ENCODE results near the gene CPNE5. TPM values are rescaled to one million over a fixed set of nuclear protein-coding genes. Genes with fewer than 3 reads are reported as not detected.

CPNE5 gene
- total RNA-seq, 2 experiments from 2014 or later, result 4.0 TPM

DNA sequence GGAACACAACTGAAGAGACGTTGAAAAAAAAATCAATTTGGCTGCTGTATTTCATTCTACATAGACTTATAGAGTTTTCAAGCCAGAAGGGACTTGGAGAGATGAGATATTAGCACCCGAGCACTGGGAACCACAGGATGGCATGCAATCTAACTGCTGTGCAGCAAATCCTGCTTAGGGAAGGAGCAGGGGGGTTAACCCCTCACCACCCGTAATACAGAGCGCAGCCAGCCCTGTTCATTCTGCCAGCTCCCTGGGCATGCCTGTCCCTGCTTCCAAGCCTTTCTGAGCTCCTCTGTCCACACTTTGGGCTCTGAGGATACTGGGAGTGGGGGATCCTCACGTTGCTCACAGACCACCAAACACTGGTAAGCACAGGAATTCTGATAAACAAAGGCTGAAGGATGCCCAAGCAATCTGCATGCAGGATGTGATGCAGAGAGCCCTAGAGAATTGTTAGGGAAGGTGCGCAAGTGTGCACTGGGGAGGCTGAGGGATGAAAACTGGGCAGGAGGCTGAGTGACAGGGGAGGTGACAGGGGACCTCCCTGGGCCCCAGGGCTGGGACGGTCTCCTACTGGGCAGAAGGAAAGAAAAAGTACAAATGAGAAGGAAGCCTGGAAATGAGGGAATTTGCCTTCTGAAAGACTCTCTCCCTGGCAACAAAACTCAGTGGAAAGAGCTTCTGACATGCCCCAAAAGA, 34.0 kb downstream of the CPNE5 start:
- H3K27ac Mint-ChIP-seq, result no peak overlapping the region
- H3K4me3 Mint-ChIP-seq, result no peak overlapping the region
- H3K4me1 Mint-ChIP-seq, result no peaks in the 10 kb centered on the region
- peaks cover 32% of the 10 kb centered on the region for H3K27me3 Mint-ChIP-seq
- H3K9me3 Mint-ChIP-seq, result no peaks in the 10 kb centered on the region
- no peak for DNase-seq
- POLR2A ChIA-PET, result no interaction called here
- CTCF ChIA-PET, result interaction anchor here (1.4 kb wide), 1 partner anchor 46 kb away, joined by 3 read pairs; no protein-coding TSS in a partner anchor
- no peaks in the 10 kb centered on the region for H3K36me3 Mint-ChIP-seq (ENCODE audit: low read depth)

DNA sequence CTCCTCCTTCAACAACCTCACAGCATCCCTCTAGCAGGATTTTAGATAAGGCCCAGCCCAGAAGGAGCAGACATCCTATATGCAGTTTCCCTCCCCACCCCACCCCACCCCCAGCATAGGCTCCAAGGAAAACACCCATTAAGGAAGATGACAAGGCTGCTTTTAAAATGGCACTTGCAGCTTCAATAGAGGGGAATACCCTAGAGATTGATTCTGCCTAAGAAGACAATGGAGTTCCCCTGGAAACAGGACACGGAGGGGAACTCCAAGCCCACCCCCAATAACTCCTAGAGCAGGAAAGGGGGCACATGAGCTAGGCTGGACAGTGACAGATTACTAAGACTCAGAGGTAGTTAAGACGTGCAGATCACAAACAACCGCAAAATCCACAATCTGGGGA, 34.7 kb downstream of the CPNE5 start:
- DNase-seq, result no peak
- peaks cover 35% of the 10 kb centered on the region for H3K27me3 Mint-ChIP-seq
- H3K27ac Mint-ChIP-seq, result no peak overlapping the region
- H3K9me3 Mint-ChIP-seq, result no peaks in the 10 kb centered on the region
- POLR2A ChIA-PET, result no interaction called here
- H3K4me3 Mint-ChIP-seq, result no peak overlapping the region
- CTCF ChIA-PET, result no interaction called here
- H3K36me3 Mint-ChIP-seq (ENCODE audit: low read depth), result no peaks in the 10 kb centered on the region
- H3K4me1 Mint-ChIP-seq, result no peaks in the 10 kb centered on the region

DNA sequence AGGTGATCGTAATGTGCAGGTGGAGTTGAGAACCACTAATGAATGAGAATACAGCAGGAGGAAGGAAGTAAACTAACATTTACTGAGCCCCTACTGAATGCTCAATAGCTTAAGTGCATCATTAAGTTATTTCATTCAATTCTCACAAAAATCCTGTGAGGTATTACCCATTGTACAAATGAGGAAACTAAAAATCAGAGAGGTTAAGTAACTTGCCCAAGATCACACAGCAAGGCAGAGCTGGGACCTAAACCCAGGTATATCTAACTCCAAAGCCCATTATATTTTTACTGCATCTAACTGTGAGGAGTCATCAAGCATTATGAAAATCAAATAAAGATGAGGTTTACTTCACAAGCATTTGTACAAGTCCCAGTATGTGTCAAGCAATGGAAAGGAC, 35.3 kb downstream of the CPNE5 start:
- ChIA-PET POLR2A (no interaction called here), CTCF (no interaction called here)
- Mint-ChIP-seq H3K27me3 (peaks cover 33% of the 10 kb centered on the region), H3K36me3 (ENCODE audit: low read depth) (no peaks in the 10 kb centered on the region), H3K9me3 (no peaks in the 10 kb centered on the region), H3K27ac (no peak overlapping the region), H3K4me3 (no peak overlapping the region), H3K4me1 (no peaks in the 10 kb centered on the region)
- no peak for DNase-seq

DNA sequence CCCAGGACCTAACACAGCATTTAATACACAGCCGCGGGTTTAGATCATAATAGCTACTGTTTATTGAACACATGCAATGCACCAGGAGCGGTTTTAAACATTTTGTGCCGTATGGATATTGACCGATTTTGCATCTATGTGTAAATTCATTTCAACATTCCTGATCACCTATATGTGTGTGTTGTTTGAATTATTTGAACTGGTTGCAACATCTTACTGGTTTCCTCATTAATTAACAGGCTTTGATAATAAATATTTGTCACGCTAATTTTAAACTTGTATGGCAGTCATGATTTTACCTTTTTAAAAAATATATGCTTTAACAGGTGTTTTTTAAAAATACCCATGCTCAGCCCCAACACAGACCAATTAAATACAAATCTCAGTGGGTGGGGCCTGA, 35.8 kb downstream of the CPNE5 start:
- no peaks in the 10 kb centered on the region for H3K9me3 Mint-ChIP-seq
- no peaks in the 10 kb centered on the region for H3K4me1 Mint-ChIP-seq
- DNase-seq, result no peak
- ChIA-PET CTCF (no interaction called here), POLR2A (no interaction called here)
- peaks cover 35% of the 10 kb centered on the region for H3K27me3 Mint-ChIP-seq
- no peak overlapping the region for H3K27ac Mint-ChIP-seq
- H3K36me3 Mint-ChIP-seq (ENCODE audit: low read depth), result no peaks in the 10 kb centered on the region
- no peak overlapping the region for H3K4me3 Mint-ChIP-seq

DNA sequence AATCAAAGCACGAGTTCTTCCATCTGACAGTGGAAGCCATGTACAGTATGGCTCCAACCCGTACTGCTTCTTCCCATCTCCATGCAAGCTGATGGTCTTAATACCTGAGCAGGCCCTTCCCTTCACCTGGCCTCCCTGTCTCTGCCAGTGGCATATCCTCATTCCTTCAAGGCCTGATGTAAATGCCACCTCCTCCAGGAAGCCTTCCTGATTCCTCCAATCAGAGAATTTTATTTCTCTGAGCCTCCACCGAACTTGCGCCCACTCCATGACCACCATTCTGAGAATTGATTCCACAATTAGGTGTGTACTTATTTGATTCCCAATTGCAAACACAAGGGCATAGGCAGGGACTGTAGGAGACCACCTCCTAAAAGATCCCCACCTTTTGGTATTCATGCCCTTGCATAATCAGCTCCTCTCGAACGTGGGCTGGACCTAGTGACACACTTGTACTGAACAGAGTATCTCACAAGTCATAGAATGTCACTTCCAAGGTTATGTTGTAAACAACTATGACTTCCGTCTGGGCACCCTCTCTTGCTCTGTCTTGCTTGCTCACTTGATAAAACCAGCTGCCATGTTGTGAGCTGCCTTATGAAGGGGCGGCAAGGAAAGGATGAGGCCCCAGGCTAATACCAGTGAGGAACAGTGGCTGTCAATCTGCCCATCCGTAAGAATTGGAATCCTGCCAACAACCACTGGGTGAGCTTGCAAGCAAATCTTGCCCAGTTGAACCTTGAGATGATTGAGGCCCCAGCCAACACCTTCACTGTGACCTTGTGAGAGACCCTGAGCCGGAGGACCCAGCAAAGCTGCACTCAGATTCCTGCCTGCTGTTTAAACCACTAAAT, 38.8 kb downstream of the CPNE5 start:
- POLR2A ChIA-PET, result no interaction called here
- Mint-ChIP-seq H3K4me3 (no peak overlapping the region), H3K4me1 (no peaks in the 10 kb centered on the region), H3K27me3 (peaks cover 28% of the 10 kb centered on the region), H3K9me3 (no peaks in the 10 kb centered on the region), H3K36me3 (ENCODE audit: low read depth) (no peaks in the 10 kb centered on the region), H3K27ac (no peak overlapping the region)
- DNase-seq, result no peak
- CTCF ChIA-PET, result interaction anchor here (1.0 kb wide), 1 partner anchor 18 kb away, joined by 3 read pairs; no protein-coding TSS in a partner anchor

DNA sequence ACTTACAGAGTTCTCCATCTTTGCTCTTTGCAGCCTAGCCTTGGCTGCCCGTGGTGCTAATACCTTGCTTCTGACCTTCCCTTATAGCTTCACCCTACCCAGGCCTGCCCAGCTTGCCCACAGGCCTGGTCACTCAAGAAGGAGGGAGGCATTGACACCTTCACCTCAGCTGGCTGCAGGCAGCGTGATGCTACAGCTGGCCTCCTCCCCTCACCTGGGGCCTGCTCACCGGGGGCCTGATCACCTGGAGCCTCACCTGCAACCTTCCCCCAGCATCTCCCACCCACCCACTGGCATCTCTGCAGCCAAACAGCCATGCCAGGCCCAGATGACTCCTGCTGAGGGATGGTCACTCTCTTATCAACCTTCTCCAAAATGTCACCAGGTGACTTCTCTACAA, 40.4 kb downstream of the CPNE5 start:
- Mint-ChIP-seq H3K4me3 (no peak overlapping the region), H3K36me3 (ENCODE audit: low read depth) (no peaks in the 10 kb centered on the region), H3K9me3 (no peaks in the 10 kb centered on the region), H3K4me1 (no peaks in the 10 kb centered on the region), H3K27ac (no peak overlapping the region), H3K27me3 (peaks cover 15% of the 10 kb centered on the region)
- POLR2A ChIA-PET, result no interaction called here
- CTCF ChIA-PET, result no interaction called here
- no peak for DNase-seq

DNA sequence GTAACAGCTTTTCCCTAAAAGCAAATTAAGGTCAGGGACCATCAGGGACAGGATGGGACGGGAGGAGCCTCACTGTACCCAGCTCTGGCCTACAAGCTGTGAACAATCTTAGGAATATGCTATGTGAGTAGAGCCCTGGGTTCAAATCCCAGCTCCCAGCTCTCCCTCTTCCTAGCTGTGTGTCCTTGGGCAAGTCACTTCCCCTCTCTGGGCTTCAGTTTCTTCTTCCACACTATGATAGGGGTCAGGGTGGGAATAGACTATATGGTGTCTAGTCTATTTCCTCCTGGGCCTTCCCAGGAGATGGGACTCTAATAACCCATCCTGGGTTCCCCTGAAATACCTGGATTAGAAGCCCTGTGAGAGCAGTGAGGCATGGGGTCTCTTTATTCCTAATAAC, 41.6 kb downstream of the CPNE5 start:
- no peak for DNase-seq
- Mint-ChIP-seq H3K27me3 (peaks cover 15% of the 10 kb centered on the region), H3K36me3 (ENCODE audit: low read depth) (no peaks in the 10 kb centered on the region), H3K27ac (no peak overlapping the region), H3K4me3 (no peak overlapping the region), H3K9me3 (no peaks in the 10 kb centered on the region), H3K4me1 (no peaks in the 10 kb centered on the region)
- ChIA-PET POLR2A (no interaction called here), CTCF (no interaction called here)

DNA sequence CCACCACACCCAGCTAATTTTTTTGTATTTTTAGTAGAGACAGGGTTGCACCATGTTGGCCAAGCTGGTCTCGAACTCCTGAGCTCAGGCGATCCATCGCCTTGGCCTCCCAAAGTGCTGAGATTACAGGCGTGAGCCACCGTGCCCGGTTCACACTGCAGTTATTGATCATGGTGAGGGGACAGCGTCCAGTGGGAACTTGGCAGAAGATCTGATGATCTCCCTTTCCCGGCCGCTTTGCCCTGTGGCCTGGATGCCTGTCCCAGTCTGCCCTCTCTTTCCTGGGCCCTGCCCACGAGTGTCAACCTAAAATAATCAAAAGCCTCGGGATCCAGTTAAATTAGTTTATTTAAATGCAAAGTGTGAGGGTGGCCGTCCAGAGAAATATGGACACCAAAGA, 42.2 kb downstream of the CPNE5 start:
- H3K4me3 Mint-ChIP-seq, result no peak overlapping the region
- H3K36me3 Mint-ChIP-seq (ENCODE audit: low read depth), result no peaks in the 10 kb centered on the region
- no peak for DNase-seq
- H3K27me3 Mint-ChIP-seq, result peaks cover 15% of the 10 kb centered on the region
- CTCF ChIA-PET, result interaction anchor here (1.4 kb wide), 1 partner anchor 38 kb away, joined by 5 read pairs; no protein-coding TSS in a partner anchor
- no peaks in the 10 kb centered on the region for H3K9me3 Mint-ChIP-seq
- H3K27ac Mint-ChIP-seq, result no peak overlapping the region
- H3K4me1 Mint-ChIP-seq, result no peaks in the 10 kb centered on the region
- POLR2A ChIA-PET, result no interaction called here

DNA sequence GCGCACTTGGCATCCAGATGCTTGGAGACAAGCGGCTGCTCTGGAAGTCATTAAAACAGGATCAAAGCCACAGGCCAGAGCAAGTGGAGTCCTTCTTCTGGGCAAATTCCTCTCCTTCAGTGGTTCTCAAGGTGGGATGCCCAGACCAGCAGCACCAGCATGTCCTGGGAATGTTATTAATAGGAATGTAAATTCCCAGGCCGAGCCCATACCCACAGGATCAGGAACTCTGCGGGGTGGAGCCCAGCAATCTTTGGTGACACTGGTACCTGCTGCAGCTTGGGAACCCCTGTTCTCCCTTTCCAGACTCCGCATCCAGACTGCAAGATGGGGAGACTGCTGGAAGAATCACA, 44.6 kb downstream of the CPNE5 start:
- Mint-ChIP-seq H3K27me3 (peaks cover 27% of the 10 kb centered on the region), H3K4me3 (no peak overlapping the region), H3K4me1 (no peaks in the 10 kb centered on the region), H3K36me3 (ENCODE audit: low read depth) (no peaks in the 10 kb centered on the region), H3K9me3 (no peaks in the 10 kb centered on the region), H3K27ac (no peak overlapping the region)
- ChIA-PET CTCF (interaction anchor here (0.6 to 2.5 kb wide), 2 partner anchors 12 to 104 kb away, joined by 4 to 9 read pairs; no protein-coding TSS in a partner anchor), POLR2A (no interaction called here)
- no peak for DNase-seq

DNA sequence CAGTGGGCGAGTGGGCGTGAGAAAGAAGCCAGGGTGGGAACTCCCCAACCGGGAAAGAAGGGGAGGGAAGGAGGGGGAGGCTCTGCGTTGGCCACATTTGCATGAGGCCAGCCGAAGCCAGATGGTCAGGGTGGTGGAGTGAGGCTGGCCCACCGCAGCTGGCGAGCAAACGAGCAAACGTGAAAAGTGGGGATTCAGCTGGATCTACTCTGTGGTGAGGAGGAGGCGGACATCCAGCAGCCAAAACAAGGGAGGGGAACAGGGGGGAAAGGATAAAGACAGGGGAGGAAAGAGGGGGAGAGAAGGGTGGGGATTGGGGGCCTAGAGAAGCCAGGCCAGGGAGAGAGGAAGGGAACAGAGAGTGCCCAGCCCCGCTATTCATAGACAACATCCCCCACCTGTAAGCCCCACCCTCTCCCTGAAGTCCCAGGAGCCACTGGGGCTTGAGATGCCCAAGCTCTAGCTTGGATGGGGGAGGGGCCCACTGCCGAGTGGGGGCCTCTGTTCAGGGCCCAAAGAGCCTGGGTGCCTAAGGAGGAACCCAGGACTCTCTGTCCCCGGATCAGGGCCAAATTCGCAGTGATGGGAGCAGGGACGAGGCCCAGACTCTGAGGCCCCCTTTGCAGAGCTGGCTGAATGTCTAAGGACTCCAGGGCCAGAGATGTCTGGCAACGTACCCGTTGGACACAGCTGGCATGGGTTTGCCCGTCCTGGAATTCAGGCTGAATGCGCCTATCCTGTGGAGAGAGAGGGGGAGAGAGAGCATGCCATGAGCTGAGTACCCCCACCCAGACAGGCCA, 45.1 kb downstream of the CPNE5 start:
- no peak overlapping the region for H3K4me3 Mint-ChIP-seq
- no peaks in the 10 kb centered on the region for H3K36me3 Mint-ChIP-seq (ENCODE audit: low read depth)

DNA sequence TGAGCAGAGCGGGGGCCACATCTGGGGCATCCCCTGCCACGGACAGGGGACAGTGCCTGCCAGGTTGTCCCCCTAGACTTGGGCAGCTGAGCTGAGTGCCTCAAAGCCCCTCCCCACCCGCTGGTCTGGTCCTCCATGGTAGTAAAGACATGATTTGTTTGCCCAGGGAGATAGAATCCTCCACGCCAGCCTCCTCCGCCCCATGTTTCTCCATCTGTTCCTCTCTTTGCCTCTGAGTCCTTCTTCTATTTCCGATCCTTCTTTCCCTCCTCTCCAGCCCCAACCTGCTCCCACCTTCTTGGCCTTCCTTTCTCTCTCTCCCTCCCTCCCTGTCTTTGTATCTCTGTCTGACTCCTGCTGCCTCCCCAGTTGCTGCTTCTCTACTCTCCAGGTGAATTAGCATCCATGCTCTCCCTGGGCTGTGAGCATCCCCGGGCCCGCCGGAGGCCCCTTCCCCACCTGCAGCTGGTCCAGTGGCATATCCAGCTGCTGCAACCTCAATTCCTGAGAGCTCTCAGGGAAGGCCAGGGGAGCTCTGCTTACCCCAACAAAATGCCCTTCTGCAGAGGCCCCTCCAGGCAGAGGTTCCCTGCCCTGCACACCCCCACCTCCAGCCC, 45.8 kb downstream of the CPNE5 start:
- Mint-ChIP-seq H3K27me3 (peaks cover 26% of the 10 kb centered on the region), H3K36me3 (ENCODE audit: low read depth) (no peaks in the 10 kb centered on the region), H3K9me3 (no peaks in the 10 kb centered on the region), H3K4me3 (no peak overlapping the region), H3K27ac (no peak overlapping the region), H3K4me1 (no peaks in the 10 kb centered on the region)
- POLR2A ChIA-PET, result no interaction called here
- no peak for DNase-seq
- CTCF ChIA-PET, result interaction anchor here (1.5 to 2.5 kb wide), 2 partner anchors 11 to 58 kb away, joined by 3 to 9 read pairs; no protein-coding TSS in a partner anchor

More for the DNA sequence above, 45.1 kb downstream of the CPNE5 start:
- ChIA-PET CTCF (interaction anchor here (0.6 to 2.5 kb wide), 2 partner anchors 11 to 104 kb away, joined by 4 to 9 read pairs; no protein-coding TSS in a partner anchor), POLR2A (no interaction called here)
- H3K27me3 Mint-ChIP-seq, result peaks cover 27% of the 10 kb centered on the region
- no peaks in the 10 kb centered on the region for H3K9me3 Mint-ChIP-seq
- no peak for DNase-seq
- no peak overlapping the region for H3K27ac Mint-ChIP-seq
- H3K4me1 Mint-ChIP-seq, result no peaks in the 10 kb centered on the region

DNA sequence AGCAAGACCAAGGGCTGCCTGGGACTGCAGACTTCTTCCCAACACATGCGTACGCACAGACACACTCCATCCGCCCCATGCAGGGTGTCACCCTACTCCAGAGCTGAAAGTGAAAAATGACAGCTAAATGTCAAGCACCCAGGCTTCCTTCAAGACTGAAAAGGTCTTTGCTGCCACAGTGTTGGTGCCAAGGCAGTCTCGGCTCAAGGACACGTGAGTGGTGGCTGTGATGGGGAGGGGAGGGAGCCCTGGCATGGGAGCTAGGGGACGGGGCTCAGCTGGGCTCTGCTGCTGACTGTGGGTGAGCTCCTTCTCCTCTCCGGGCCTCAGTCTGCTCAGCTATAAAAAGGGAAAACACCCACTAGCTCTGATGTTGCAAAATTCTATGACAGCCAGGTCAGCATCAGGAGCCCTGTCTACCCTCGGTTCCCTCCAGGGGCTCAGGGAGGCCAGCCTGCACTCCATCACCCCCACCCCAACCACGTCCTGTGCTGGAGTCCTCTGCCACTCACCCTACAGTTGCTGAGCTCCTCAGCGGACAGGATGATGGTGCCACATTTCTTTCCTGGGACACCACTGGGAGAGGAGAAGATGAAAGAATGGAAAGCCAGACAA, 47.6 kb downstream of the CPNE5 start:
- Mint-ChIP-seq H3K27me3 (peaks cover 35% of the 10 kb centered on the region), H3K27ac (no peak overlapping the region), H3K36me3 (ENCODE audit: low read depth) (no peaks in the 10 kb centered on the region), H3K9me3 (no peaks in the 10 kb centered on the region), H3K4me3 (no peak overlapping the region), H3K4me1 (no peaks in the 10 kb centered on the region)
- no peak for DNase-seq
- ChIA-PET CTCF (interaction anchor here (0.8 to 2.5 kb wide), 5 partner anchors 9 to 534 kb away, joined by 3 to 8 read pairs (median 4); no protein-coding TSS in a partner anchor), POLR2A (interaction anchor here (0.9 to 1.3 kb wide), 2 partner anchors 9 to 15 kb away, joined by 3 read pairs; no protein-coding TSS in a partner anchor)

Data from activated CD4-positive, alpha-beta memory T cell treated with anti-CD3 and anti-CD28 coated beads, Interleukin-2, amount 10 ng/mL, durations not matched to agents 7 days and 5 days (primary cell).